Heart right ventricle (tissue), 16 donors: ENCODE results near the gene RAB11A. TPM values are rescaled to one million over a fixed set of nuclear protein-coding genes. Genes with fewer than 3 reads are reported as not detected.

Experiments used
- ATAC-seq, 8 donors: fragments of 200-7000 bp; cut with Tn5 transposase; one replicate each; pipeline ENCODE4 v1.9.1; 2020; ENCODE audit warnings: mild to moderate bottlenecking in 8 of 8, moderate library complexity in 8 of 8, moderate number of reproducible peaks in 1 of 8
- DNase-seq, 2 donors: peaks; one replicate each; pipeline ENCODE4 v3.0.0-alpha.2; 2020
- H3K27ac ChIP-seq, 10 donors: fragments of 200-600 bp; sonication (generic) in 2 of 10; one replicate each; pipeline versions ENCODE4 v1.5.0 to v1.8.0; 2020 to 2022; ENCODE audit warnings: mild to moderate bottlenecking in 3 of 10
- H3K27me3 ChIP-seq, 7 donors: fragments of 200-600 bp; one replicate each; pipeline ENCODE4 v1.8.0; 2021 to 2022; ENCODE audit warnings: mild to moderate bottlenecking in 2 of 7
- H3K36me3 ChIP-seq, 9 donors: fragments of 200-600 bp; sonication (generic) in 1 of 9; one replicate each; pipeline versions ENCODE4 v1.5.0 to v1.8.0; 2020 to 2022; ENCODE audit warnings: mild to moderate bottlenecking in 2 of 9
- H3K4me1 ChIP-seq, 9 donors: fragments of 200-600 bp; sonication (generic) in 1 of 9; one replicate each; pipeline versions ENCODE4 v1.5.0 to v1.8.0; 2020 to 2022; ENCODE audit warnings: mild to moderate bottlenecking in 4 of 9
- H3K4me3 ChIP-seq, 10 donors: fragments of 200-600 bp; sonication (generic) in 2 of 10; one replicate each; pipeline versions ENCODE4 v1.5.0 to v1.8.0; 2020 to 2022; ENCODE audit warnings: mild to moderate bottlenecking in 7 of 10, moderate library complexity in 2 of 10
- H3K9me3 ChIP-seq, 11 donors: fragments of 200-600 bp in 10 of 11; sonication (generic) in 2 of 11; one replicate each; pipeline versions ENCODE4 v1.5.0 to v1.8.0; 2013 to 2022; ENCODE audit warnings: mild to moderate bottlenecking in 2 of 11, control low read depth in 1 of 11, moderate library complexity in 1 of 11
- CTCF ChIP-seq, 9 donors: fragments of 200-600 bp; sonication (generic) in 2 of 9; IDR thresholded peaks; one replicate each; pipeline versions ENCODE4 v1.5.0 to v1.8.0; 2021 to 2022; ENCODE audit warnings: antibody characterized with exemption in 9 of 9, mild to moderate bottlenecking in 5 of 9, moderate library complexity in 1 of 9
- WGBS, 2 donors: extraction: QIAGEN DNeasy Blood & Tissue Kit; methylation state at CpG; one replicate each; pipeline ENCODE4 v1.1.7; 2013; ENCODE audit warnings: inconsistent platforms in 1 of 2; 5-methylcytosine and 5-hydroxymethylcytosine counted together
- intact Hi-C, 10 donors: fragments of 100-400 bp; cut with DNase I; formaldehyde crosslinking; loops; one replicate each; pipeline versions ENCODE4 v1.11.1 to v1.14.2; 2022
- polyA plus RNA-seq, 2 donors: library from polyadenylated mRNA; stranded (reverse); fragments of 200-250 nt; gene quantifications; one replicate each; pipeline ENCODE4 v1.2.3, GENCODE V29; 2013
- total RNA-seq, 10 donors: library from RNA; stranded (reverse); fragmentation: NEBNext Ultra II Directional in 3 of 10; extraction: Animal tissue kit (Norgen Biotek cat#: 25700) in 3 of 10; gene quantifications; one replicate each; pipeline versions ENCODE4 v1.2.1 to v1.2.4, GENCODE V29; 2021 to 2023
- donor health status: Arrhythmogenic right ventricular cardiomyopathy.
- donor health status: ischemic (EF 13 %, LVEDD 7.1; RV severe dilation, severe dysfunction).
- donor health status: healthy with polysubstance abuse.
- donor health status: DM: no; HTN: yes; CAD: no.
- donor health status: DM: no; HTN: no; CAD: no.
- donor health status: ischemic (EF 25% LVEDD 6.9; RV normal size, moderate dysfunction).
- donor health status: ischemic (EF 25% LVEDD 5.7; RV mildly dilated, moderate dysfunction).
- donor health status: healthy.
- donor health status: DM: yes; HTN: yes; CAD: no.
- donor health status: Ischemic cardiomyopathy.
- donor health status: ischemic (EF 35%, LVEDD 5.7; RV mildly dilated, moderate dysfunction).
- donor health status: nonischemic (EF 11% LVEDD 7.7; RV severe dilation, severe dysfunction).
- donor health status: DM: yes; HTN: yes; CAD: no.
- donor health status: PGD.
- donor health status: ischemic (EF 29% LVEDD 5.4; RV normal size, mild dysfunction).
- donor health status: nonischemic (EF 23%, LVEDD 6.1; RV moderate dilation, normal function).

RAB11A gene
- total and polyA plus RNA-seq, 12 donors: 28.5 to 211 (median 150) TPM

DNA sequence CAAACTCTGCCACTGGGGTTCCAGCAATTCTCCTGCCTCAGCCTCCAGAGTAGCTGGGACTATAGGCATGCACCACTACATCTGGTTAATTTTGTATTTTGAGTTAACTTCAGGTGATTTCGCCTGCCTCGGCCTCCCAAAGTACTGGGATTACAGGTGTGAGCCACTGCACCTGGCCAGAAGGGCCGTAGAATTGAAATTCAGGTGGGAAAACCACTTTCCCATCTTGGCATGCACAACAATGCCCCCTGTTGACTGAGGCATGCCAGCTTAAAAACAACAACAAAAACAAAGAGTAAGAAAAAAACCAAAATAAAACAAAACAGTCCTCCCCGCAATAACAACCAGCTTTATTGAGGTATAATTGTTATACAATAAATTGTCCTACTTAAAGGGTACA is 32.6 kb upstream of the RAB11A start:
- WGBS, 2 donors: 93 to 95% methylated on average over 4 of the region's 4 CpGs
- no peak for DNase-seq
- ATAC-seq: no peak
- no peak overlapping the region for H3K4me3 ChIP-seq
- no peaks in the 10 kb centered on the region for H3K9me3 ChIP-seq
- no peaks in the 10 kb centered on the region for H3K27me3 ChIP-seq
- peaks cover 9 to 80% (median 33%) of the 10 kb centered on the region in 9 donors for H3K4me1 ChIP-seq
- H3K27ac ChIP-seq: peak overlapping the region in 1 of 10 donors; percentile 79
- peak in 2 of 9 donors; percentile 10 to 34 for TF ChIP-seq CTCF (IDR thresholded peaks at IDR 0.05)
- no peaks in the 10 kb centered on the region for H3K36me3 ChIP-seq
- intact Hi-C loops: loop anchor here in 1 of 10 donors (10.0 kb wide), 1 partner anchor 202 kb away; no protein-coding TSS in a partner anchor

- TF ChIP-seq CTCF (IDR thresholded peaks at IDR 0.05): no peak
- H3K36me3 ChIP-seq: no peaks in the 10 kb centered on the region
- ATAC-seq: no peak
- intact Hi-C loops: loop anchor here in 1 of 10 donors (10.0 kb wide), 1 partner anchor 203 kb away; no protein-coding TSS in a partner anchor
- WGBS, 2 donors: 75 to 80% methylated on average over 6 of the region's 6 CpGs
- no peaks in the 10 kb centered on the region for H3K9me3 ChIP-seq
- no peak overlapping the region for H3K4me3 ChIP-seq
- peak overlapping the region in 2 of 10 donors; percentile 9 to 79 for H3K27ac ChIP-seq
- H3K4me1 ChIP-seq: peaks cover 6 to 74% (median 23%) of the 10 kb centered on the region in 9 donors
- no peaks in the 10 kb centered on the region for H3K27me3 ChIP-seq
- no peak for DNase-seq
These were observed 31.7 kb upstream of the RAB11A start for GRCh38 chr15:65837301-65838294.

- peaks cover 0 to 56% (median 5%) of the 10 kb centered on the region in 9 donors for H3K4me1 ChIP-seq
- H3K9me3 ChIP-seq: no peaks in the 10 kb centered on the region
- no peak overlapping the region for H3K27ac ChIP-seq
- intact Hi-C loops: loop anchor here in 1 of 10 donors (10.0 kb wide), 1 partner anchor 205 kb away; no protein-coding TSS in a partner anchor
- TF ChIP-seq CTCF (IDR thresholded peaks at IDR 0.05): no peak
- no peak overlapping the region for H3K4me3 ChIP-seq
- no peak for DNase-seq
- ATAC-seq: no peak
- no peaks in the 10 kb centered on the region for H3K27me3 ChIP-seq
- WGBS, 2 donors: 78 to 82% methylated on average over 5 of the region's 5 CpGs
- no peaks in the 10 kb centered on the region for H3K36me3 ChIP-seq
These were observed 29.9 kb upstream of the RAB11A start for GRCh38 chr15:65839354-65839901.

DNA sequence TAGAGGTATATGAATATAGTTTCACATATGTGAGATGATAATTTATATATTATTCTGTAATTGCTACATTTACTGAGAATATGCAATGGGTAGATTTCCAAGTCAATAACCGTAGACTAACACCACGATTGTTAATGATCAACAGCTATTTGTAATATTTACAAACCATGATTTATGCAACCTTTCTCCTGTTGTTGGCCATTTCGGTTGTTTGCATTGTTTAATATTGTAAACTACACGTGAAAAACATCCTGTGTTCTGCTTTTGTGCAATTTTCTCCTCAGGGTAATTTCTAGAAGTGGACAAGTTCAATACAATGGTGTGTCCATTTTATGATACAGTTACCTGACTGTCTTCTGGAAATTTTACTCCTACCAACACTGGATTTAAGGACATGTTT is 29.3 kb upstream of the RAB11A start:
- DNase-seq: no peak
- Histone ChIP-seq H3K4me3 (no peak overlapping the region), H3K27ac (no peak overlapping the region), H3K9me3 (no peaks in the 10 kb centered on the region), H3K4me1 (peaks cover 0 to 50% (median 3%) of the 10 kb centered on the region in 9 donors), H3K27me3 (no peaks in the 10 kb centered on the region), H3K36me3 (no peaks in the 10 kb centered on the region)
- no peak for ATAC-seq
- no peak for TF ChIP-seq CTCF (IDR thresholded peaks at IDR 0.05)
- intact Hi-C loops: loop anchor here in 2 of 10 donors (10.0 kb wide), 2 partner anchors 195 to 205 kb away; no protein-coding TSS in a partner anchor
- 88% methylated on average over 4 of the region's 4 CpGs for WGBS, 2 donors
